ENCODE data around the gene ENO4. TPM values are rescaled to one million over a fixed set of nuclear protein-coding genes. Genes with fewer than 3 reads are reported as not detected.

Gene ENO4
- total RNA-seq, 1 experiment from 2014 or later = not detected

- no peaks in the 10 kb centered on the region for H3K4me1 ChIP-seq
- H3K27ac Mint-ChIP-seq (ENCODE audit: unreplicated experiment) = no peak overlapping the region
- H3K4me1 Mint-ChIP-seq (ENCODE audit: low read depth, unreplicated experiment) = no peaks in the 10 kb centered on the region
- CTCF ChIA-PET = no interaction called here
- H3K36me3 Mint-ChIP-seq (ENCODE audit: insufficient read depth, unreplicated experiment) = peaks cover 76% of the 10 kb centered on the region
- DNase-seq = no peak
- H3K36me3 ChIP-seq (ENCODE audit: control insufficient read depth, insufficient read depth, low read length) = no peaks in the 10 kb centered on the region
- H3K4me3 Mint-ChIP-seq (ENCODE audit: unreplicated experiment) = no peak overlapping the region
- H3K27me3 ChIP-seq (replicated peaks; ENCODE audit: control insufficient read depth, insufficient read depth, low read length) = no peaks in the 10 kb centered on the region
- no peaks in the 10 kb centered on the region for H3K27me3 Mint-ChIP-seq (ENCODE audit: insufficient read depth, unreplicated experiment)
- no peaks in the 10 kb centered on the region for H3K9me3 ChIP-seq
- TF ChIP-seq CTCF (IDR thresholded peaks at IDR 0.05; ENCODE audit: insufficient read depth in 1 of 2, low read depth in 1 of 2, low read length in 1 of 2, severe bottlenecking in 1 of 2, unreplicated experiment in 1 of 2) = no peak
- H3K4me3 ChIP-seq (ENCODE audit: low read depth, low read length) = no peak overlapping the region
- no TSS peak for BruUV-seq (replicated peaks)
- POLR2A ChIA-PET = no interaction called here
- peaks cover 8% of the 10 kb centered on the region for H3K9me3 Mint-ChIP-seq (ENCODE audit: unreplicated experiment)
- intact Hi-C loops (cut with micrococcal nuclease; ENCODE audit: unreplicated experiment) = no loop called here
Measured at GRCh38 chr10:116899626-116900025, 50.3 kb downstream of the ENO4 start.

- Histone ChIP-seq H3K27me3 (replicated peaks; ENCODE audit: control insufficient read depth, insufficient read depth, low read length) (no peaks in the 10 kb centered on the region), H3K9me3 (no peaks in the 10 kb centered on the region), H3K4me1 (no peaks in the 10 kb centered on the region), H3K36me3 (ENCODE audit: control insufficient read depth, insufficient read depth, low read length) (no peaks in the 10 kb centered on the region), H3K4me3 (ENCODE audit: low read depth, low read length) (no peak overlapping the region)
- CTCF ChIA-PET = no interaction called here
- no peaks in the 10 kb centered on the region for H3K4me1 Mint-ChIP-seq (ENCODE audit: low read depth, unreplicated experiment)
- no peaks in the 10 kb centered on the region for H3K9me3 Mint-ChIP-seq (ENCODE audit: unreplicated experiment)
- no peak for TF ChIP-seq CTCF (IDR thresholded peaks at IDR 0.05; ENCODE audit: insufficient read depth in 1 of 2, low read depth in 1 of 2, low read length in 1 of 2, severe bottlenecking in 1 of 2, unreplicated experiment in 1 of 2)
- no peak for DNase-seq
- no TSS peak for BruUV-seq (replicated peaks)
- POLR2A ChIA-PET = no interaction called here
- no peak overlapping the region for H3K4me3 Mint-ChIP-seq (ENCODE audit: unreplicated experiment)
- H3K27ac Mint-ChIP-seq (ENCODE audit: unreplicated experiment) = no peak overlapping the region
- peaks cover 38% of the 10 kb centered on the region for H3K36me3 Mint-ChIP-seq (ENCODE audit: insufficient read depth, unreplicated experiment)
- intact Hi-C loops (cut with micrococcal nuclease; ENCODE audit: unreplicated experiment) = no loop called here
- no peaks in the 10 kb centered on the region for H3K27me3 Mint-ChIP-seq (ENCODE audit: insufficient read depth, unreplicated experiment)
Measured at GRCh38 chr10:116905845-116906210, 56.5 kb downstream of the ENO4 start.

GRCh38 chr10:116907245-116907987, 58.1 kb downstream of the ENO4 start:
- BruUV-seq (replicated peaks) = no TSS peak
- Histone ChIP-seq H3K27me3 (replicated peaks; ENCODE audit: control insufficient read depth, insufficient read depth, low read length) (no peaks in the 10 kb centered on the region), H3K9me3 (no peaks in the 10 kb centered on the region), H3K4me3 (ENCODE audit: low read depth, low read length) (no peak overlapping the region), H3K36me3 (ENCODE audit: control insufficient read depth, insufficient read depth, low read length) (peaks cover 2% of the 10 kb centered on the region; the same call in 1 of the 2 replicates), H3K4me1 (no peaks in the 10 kb centered on the region)
- no peak for DNase-seq
- H3K27me3 Mint-ChIP-seq (ENCODE audit: insufficient read depth, unreplicated experiment) = no peaks in the 10 kb centered on the region
- TF ChIP-seq CTCF (IDR thresholded peaks at IDR 0.05; ENCODE audit: insufficient read depth in 1 of 2, low read depth in 1 of 2, low read length in 1 of 2, severe bottlenecking in 1 of 2, unreplicated experiment in 1 of 2) = no peak
- no peaks in the 10 kb centered on the region for H3K9me3 Mint-ChIP-seq (ENCODE audit: unreplicated experiment)
- ChIA-PET POLR2A (no interaction called here), CTCF (interaction anchor here (0.7 kb wide), 1 partner anchor 280 kb away, joined by 3 read pairs; no protein-coding TSS in a partner anchor)
- peaks cover 37% of the 10 kb centered on the region for H3K36me3 Mint-ChIP-seq (ENCODE audit: insufficient read depth, unreplicated experiment)
- no peaks in the 10 kb centered on the region for H3K4me1 Mint-ChIP-seq (ENCODE audit: low read depth, unreplicated experiment)
- no peak overlapping the region for H3K4me3 Mint-ChIP-seq (ENCODE audit: unreplicated experiment)
- no peak overlapping the region for H3K27ac Mint-ChIP-seq (ENCODE audit: unreplicated experiment)
- intact Hi-C loops (cut with micrococcal nuclease; ENCODE audit: unreplicated experiment) = no loop called here
